Endothelial cell of umbilical vein (primary cell): ENCODE data around the gene CDK7.

Source experiments
- CTCF ChIP-seq, 2 donors: IDR thresholded peaks; 1 replicate in 1 of 2; 2 replicates in 1 of 2; pipeline ENCODE4 v1.5.1; 2011; ENCODE audit warnings: low read length in 2 of 2, mild to moderate bottlenecking in 2 of 2, moderate library complexity in 2 of 2, control low read depth in 1 of 2, inconsistent platforms in 1 of 2, low read depth in 1 of 2; ENCODE audit not compliant: insufficient read depth in 1 of 2; ENCODE audit errors: extremely low read depth in 1 of 2
- EZH2 ChIP-seq: IDR thresholded peaks from 2 replicates; pipeline ENCODE4 v1.6.1; 2012; ENCODE audit warnings: borderline replicate concordance, low read depth, mild to moderate bottlenecking, moderate library complexity, low read length, inconsistent platforms; ENCODE audit not compliant: severe bottlenecking
- FOS ChIP-seq: IDR thresholded peaks from 2 replicates; pipeline ENCODE4 v1.6.1; 2011; ENCODE audit warnings: mild to moderate bottlenecking, low read length, moderate library complexity, borderline replicate concordance; ENCODE audit not compliant: insufficient read depth
- MAX ChIP-seq: IDR thresholded peaks from 2 replicates; pipeline ENCODE4 v1.6.1; 2011; ENCODE audit not compliant: insufficient read depth, insufficient read length
- MYC ChIP-seq: IDR thresholded peaks from one replicate; pipeline ENCODE4 v1.6.1; 2011; ENCODE audit warnings: mild to moderate bottlenecking, low read depth, low read length
- POLR2A ChIP-seq: IDR thresholded peaks from 2 replicates; pipeline ENCODE4 v1.6.1; 2012; ENCODE audit warnings: low read depth, mild to moderate bottlenecking, control low read depth, low read length
- POLR2AphosphoS5 ChIP-seq: IDR thresholded peaks from 2 replicates; pipeline ENCODE4 v1.6.1; 2012; ENCODE audit warnings: low read depth, mild to moderate bottlenecking, control low read depth, low read length, moderate library complexity; ENCODE audit not compliant: insufficient read depth

GRCh38 chr5:69224520-69224919 lies 10.2 kb upstream of the CDK7 start:
- TF ChIP-seq CTCF (IDR thresholded peaks at IDR 0.05; ENCODE audit: extremely low read depth in 1 of 2, insufficient read depth in 1 of 2, low read depth in 1 of 2, low read length in 2 of 2) (no peak), MAX (no peak), EZH2 (no peak), POLR2A (no peak), POLR2AphosphoS5 (no peak), MYC (no peak), FOS (no peak)
